SU-DHL-6 (cell line): Measurements from ENCODE around the gene NEIL1.

Source experiments
- H2AFZ ChIP-seq: fragments of 200-600 bp; sonication (generic); 2 replicates; pipeline ENCODE4 v1.6.1; 2014; ENCODE audit warnings: low read depth, mild to moderate bottlenecking, moderate library complexity, mixed read lengths, antibody characterized with exemption, low read length; ENCODE audit not compliant: severe bottlenecking
- H3F3A ChIP-seq: fragments of 200-600 bp; shearing (Covaris generic); 2 replicates; pipeline ENCODE4 v1.6.0; 2016; ENCODE audit warnings: antibody characterized with exemption, mild to moderate bottlenecking; ENCODE audit not compliant: insufficient read depth
- H3K27ac ChIP-seq: fragments of 200-600 bp; sonication (generic); 2 replicates; pipeline ENCODE4 v1.5.1; 2016; ENCODE audit warnings: low read depth, mild to moderate bottlenecking, low read length, moderate library complexity, mixed read lengths
- H3K27me3 ChIP-seq: fragments of 200-600 bp; sonication (generic), shearing (Covaris generic); 2 replicates; pipeline ENCODE4 v1.6.0; 2014; ENCODE audit warnings: mild to moderate bottlenecking, low read length
- H3K36me3 ChIP-seq: fragments of 200-600 bp; sonication (generic); 2 replicates; pipeline ENCODE4 v1.6.1; 2014; ENCODE audit warnings: mild to moderate bottlenecking, low read length, mixed read lengths
- H3K4me2 ChIP-seq: fragments of 300-600, 200-600 bp; shearing (Covaris generic), sonication (generic); 2 replicates; pipeline ENCODE4 v1.6.0; 2014; ENCODE audit warnings: low read length, low read depth, mild to moderate bottlenecking; ENCODE audit not compliant: poor library complexity, severe bottlenecking
- H3K4me3 ChIP-seq: fragments of 200-600 bp; sonication (generic); 2 replicates; pipeline ENCODE4 v1.5.1; 2014; ENCODE audit warnings: antibody characterized with exemption, low read length, mild to moderate bottlenecking, mixed read lengths; ENCODE audit not compliant: insufficient read depth, poor library complexity, severe bottlenecking
- H3K79me2 ChIP-seq: fragments of 200-600 bp; sonication (generic); 2 replicates; pipeline ENCODE4 v1.6.1; 2014; ENCODE audit warnings: mild to moderate bottlenecking, low read length, moderate library complexity; ENCODE audit not compliant: insufficient read depth
- H3K9ac ChIP-seq: fragments of 200-600 bp; sonication (generic); 2 replicates; pipeline ENCODE4 v1.7.0; 2014; ENCODE audit warnings: mild to moderate bottlenecking, low read length
- H3K9me2 ChIP-seq: fragments of 200-600 bp; sonication (generic); replicated peaks from 2 replicates; pipeline ENCODE4 v1.6.1; 2014; ENCODE audit warnings: low read length; ENCODE audit not compliant: insufficient read depth
- H3K9me3 ChIP-seq: fragments of 200-600 bp; sonication (generic); 2 replicates; pipeline ENCODE4 v1.6.1; 2014; ENCODE audit warnings: low read length, mixed read lengths; ENCODE audit not compliant: insufficient read depth
- H4K20me1 ChIP-seq: fragments of 200-600 bp; sonication (generic); 2 replicates; pipeline ENCODE4 v1.6.1; 2014; ENCODE audit warnings: low read depth, mild to moderate bottlenecking, antibody characterized with exemption, low read length, moderate library complexity, mixed read lengths
- EZH2phosphoT487 ChIP-seq: fragments of 200-600 bp; sonication (generic), shearing (Covaris generic); conservative IDR thresholded peaks from 2 replicates; pipeline ENCODE4 v1.6.1; 2018; ENCODE audit warnings: mild to moderate bottlenecking, antibody characterized with exemption, low read length, moderate library complexity, mixed read lengths
- TF ChIP-seq, protein P1 (sequence below): fragments of 200-600 bp; sonication (generic); IDR thresholded peaks from one replicate; pipeline ENCODE4 v1.5.1; 2017; ENCODE audit warnings: antibody characterized with exemption, mild to moderate bottlenecking, low read length, moderate library complexity; ENCODE audit not compliant: insufficient read depth, poor library complexity, severe bottlenecking

Gene NEIL1

DNA sequence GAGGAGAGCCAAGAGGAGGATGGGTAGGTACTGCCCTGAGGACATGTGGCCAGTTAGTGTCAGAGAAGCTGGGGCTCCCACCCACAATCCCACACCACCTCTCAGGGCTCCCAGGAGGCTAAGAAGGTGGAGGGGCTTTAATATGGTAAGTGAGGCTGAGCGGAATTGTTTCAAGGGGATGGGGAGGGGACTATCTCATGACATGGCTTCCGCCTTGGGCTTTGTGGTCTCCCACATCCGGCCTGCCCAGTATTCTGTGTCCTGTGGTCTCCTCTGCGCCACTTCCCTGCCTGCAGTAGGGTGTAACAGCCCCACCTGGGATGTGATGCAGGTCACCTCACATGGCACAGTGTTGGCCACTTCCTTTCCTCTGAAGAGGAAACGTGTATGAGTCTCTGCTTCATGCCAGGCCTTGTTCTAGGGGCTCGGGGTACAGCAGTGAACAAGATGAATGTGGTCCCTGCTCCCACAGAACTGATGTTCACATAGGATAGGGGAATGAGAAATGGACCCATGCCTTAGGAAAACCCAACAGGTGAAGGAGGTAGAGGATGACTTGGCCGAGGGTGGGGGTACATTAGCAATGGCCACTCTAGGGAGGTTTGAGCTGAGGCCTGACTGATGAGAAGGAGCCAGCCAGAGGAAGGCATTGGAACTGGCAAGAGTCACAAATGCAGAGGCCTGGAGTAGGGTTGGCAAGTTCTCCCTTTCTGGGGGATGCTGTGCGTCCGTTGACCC, 3.2 kb downstream of the NEIL1 start:
- Histone ChIP-seq H3K9me2 (no peaks in the 10 kb centered on the region), H3K9me3 (peaks cover 14% of the 10 kb centered on the region; the same call in 1 of the 2 replicates), H3K36me3 (no peaks in the 10 kb centered on the region), H3F3A (peaks cover 16% of the 10 kb centered on the region), H2AFZ (no peak overlapping the region), H3K9ac (no peak overlapping the region), H3K27ac (peak overlapping the region; percentile 61), H3K4me2 (peak overlapping the region; percentile 33), H3K27me3 (no peaks in the 10 kb centered on the region), H4K20me1 (no peaks in the 10 kb centered on the region), H3K4me3 (peak overlapping the region; percentile 13), H3K79me2 (no peaks in the 10 kb centered on the region)
- TF ChIP-seq, protein P1, sequence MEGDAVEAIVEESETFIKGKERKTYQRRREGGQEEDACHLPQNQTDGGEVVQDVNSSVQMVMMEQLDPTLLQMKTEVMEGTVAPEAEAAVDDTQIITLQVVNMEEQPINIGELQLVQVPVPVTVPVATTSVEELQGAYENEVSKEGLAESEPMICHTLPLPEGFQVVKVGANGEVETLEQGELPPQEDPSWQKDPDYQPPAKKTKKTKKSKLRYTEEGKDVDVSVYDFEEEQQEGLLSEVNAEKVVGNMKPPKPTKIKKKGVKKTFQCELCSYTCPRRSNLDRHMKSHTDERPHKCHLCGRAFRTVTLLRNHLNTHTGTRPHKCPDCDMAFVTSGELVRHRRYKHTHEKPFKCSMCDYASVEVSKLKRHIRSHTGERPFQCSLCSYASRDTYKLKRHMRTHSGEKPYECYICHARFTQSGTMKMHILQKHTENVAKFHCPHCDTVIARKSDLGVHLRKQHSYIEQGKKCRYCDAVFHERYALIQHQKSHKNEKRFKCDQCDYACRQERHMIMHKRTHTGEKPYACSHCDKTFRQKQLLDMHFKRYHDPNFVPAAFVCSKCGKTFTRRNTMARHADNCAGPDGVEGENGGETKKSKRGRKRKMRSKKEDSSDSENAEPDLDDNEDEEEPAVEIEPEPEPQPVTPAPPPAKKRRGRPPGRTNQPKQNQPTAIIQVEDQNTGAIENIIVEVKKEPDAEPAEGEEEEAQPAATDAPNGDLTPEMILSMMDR: no peak
- no peak for TF ChIP-seq EZH2phosphoT487

DNA sequence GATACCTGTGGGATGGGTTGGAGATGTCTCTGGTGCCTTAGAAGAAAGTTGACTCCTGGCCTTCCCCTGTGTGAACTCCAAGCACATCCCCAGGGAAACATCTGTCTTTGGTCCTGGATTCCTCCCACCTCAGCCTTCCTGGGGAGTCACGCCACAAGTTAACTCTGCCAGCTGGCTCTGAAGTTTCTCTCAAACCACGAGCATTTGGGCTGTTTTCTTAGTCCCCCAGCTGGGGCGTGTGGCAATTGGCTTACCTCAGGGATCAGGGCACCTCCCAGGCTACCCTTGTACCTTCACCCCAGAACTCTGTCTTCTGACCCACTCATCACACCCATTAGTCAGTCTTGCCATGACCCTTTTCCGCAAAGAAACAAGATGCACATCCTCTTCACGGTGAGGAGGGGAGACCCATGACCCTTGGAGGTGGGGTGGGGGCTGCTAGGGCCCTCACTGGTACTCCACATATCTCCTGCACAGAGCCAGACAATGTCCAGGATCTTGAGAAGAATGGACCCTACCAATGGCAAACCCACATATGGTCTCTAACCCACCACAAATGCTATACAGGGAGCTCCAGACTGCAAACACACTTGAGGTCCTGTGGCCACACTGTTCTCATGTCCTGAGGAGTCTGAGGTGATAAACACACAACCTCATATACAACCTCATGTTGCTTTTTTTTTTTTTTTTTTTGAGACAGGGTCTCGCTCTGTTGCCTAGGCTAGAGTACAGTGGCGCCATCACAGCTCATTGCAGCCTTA, 3.9 kb downstream of the NEIL1 start:
- peaks cover 12% of the 10 kb centered on the region for H3F3A ChIP-seq
- H3K4me3 ChIP-seq: no peak overlapping the region
- TF ChIP-seq, protein P1: no peak
- TF ChIP-seq EZH2phosphoT487: no peak
- no peaks in the 10 kb centered on the region for H3K27me3 ChIP-seq
- H3K9me3 ChIP-seq: peaks cover 14% of the 10 kb centered on the region; the same call in 1 of the 2 replicates
- H3K9me2 ChIP-seq: no peaks in the 10 kb centered on the region
- no peaks in the 10 kb centered on the region for H3K36me3 ChIP-seq
- no peak overlapping the region for H3K4me2 ChIP-seq
- H2AFZ ChIP-seq: no peak overlapping the region
- no peak overlapping the region for H3K9ac ChIP-seq
- H4K20me1 ChIP-seq: no peaks in the 10 kb centered on the region
- H3K79me2 ChIP-seq: no peaks in the 10 kb centered on the region
- peak overlapping the region; percentile 61 for H3K27ac ChIP-seq

DNA sequence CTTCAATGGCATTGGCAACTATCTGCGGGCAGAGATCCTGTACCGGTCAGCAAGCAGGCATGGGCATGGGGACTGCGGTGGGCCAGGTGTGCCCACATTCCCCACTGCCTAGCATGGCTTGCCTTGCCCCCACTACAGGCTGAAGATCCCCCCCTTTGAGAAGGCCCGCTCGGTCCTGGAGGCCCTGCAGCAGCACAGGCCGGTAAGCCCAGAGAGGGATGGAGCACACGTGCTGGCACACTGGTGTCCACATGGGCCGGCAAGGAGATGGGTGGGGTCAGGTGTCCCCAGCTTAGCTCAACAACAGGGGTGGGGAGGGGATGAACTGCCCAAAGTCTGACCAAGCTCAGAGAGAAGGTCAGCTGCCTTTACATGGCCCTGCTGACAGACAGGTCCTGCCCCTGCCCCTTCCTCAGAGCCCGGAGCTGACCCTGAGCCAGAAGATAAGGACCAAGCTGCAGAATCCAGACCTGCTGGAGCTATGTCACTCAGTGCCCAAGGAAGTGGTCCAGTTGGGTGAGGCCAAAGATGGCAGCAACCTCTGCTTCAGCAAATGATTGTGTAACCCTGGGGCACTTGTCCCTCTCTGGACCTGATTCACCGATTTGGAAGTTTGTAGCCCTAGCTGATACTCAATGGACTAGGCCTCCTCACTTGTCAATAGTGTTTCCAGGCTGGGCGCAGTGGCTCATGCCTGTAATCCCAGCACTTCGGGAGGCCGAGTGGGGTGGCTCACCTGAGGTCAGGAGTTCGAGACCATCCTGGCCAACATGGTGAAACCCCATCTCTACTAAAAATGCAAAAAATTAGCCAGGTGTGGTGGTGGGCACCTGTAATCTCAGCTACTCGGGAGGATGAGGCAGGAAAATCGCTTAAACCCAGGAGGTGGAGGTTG, 5.6 kb downstream of the NEIL1 start:
- Histone ChIP-seq H3K9me3 (peaks cover 14% of the 10 kb centered on the region; the same call in 1 of the 2 replicates), H3K79me2 (no peaks in the 10 kb centered on the region), H3K9ac (no peak overlapping the region), H3F3A (0 out of 2 replicates have a peak, but pooled peaks cover 4% of the 10 kb centered on the region), H3K27ac (no peak overlapping the region), H2AFZ (no peak overlapping the region), H3K9me2 (no peaks in the 10 kb centered on the region), H3K4me2 (no peak overlapping the region), H4K20me1 (no peaks in the 10 kb centered on the region), H3K36me3 (no peaks in the 10 kb centered on the region), H3K4me3 (no peak overlapping the region), H3K27me3 (no peaks in the 10 kb centered on the region)
- TF ChIP-seq, protein P1: no peak
- TF ChIP-seq EZH2phosphoT487: no peak
